Measurements from ENCODE around the gene ERP27. TPM values are rescaled to one million over a fixed set of nuclear protein-coding genes. Genes with fewer than 3 reads are reported as not detected.

Gene ERP27
- total and polyA plus RNA-seq, 2 of the 8 experiments (the other 6 are each of a cell fraction or from before 2014, with no cell fraction given), result not detected

- Histone ChIP-seq H4K20me1 (replicated peaks in 1 of 2; ENCODE audit: control insufficient read depth in 1 of 2, insufficient read depth in 2 of 2, low read length in 2 of 2) (no peaks in the 10 kb centered on the region), H3K4me2 (ENCODE audit: insufficient read depth in 1 of 2, low read depth in 2 of 2, low read length in 2 of 2) (no peak overlapping the region), H3K27ac (ENCODE audit: low read depth, low read length) (no peak overlapping the region), H3K4me3 (ENCODE audit: extremely low read depth in 1 of 4, insufficient read depth in 2 of 4, low read depth in 3 of 4, low read length in 4 of 4) (no peak overlapping the region), H2BK15ac (ENCODE audit: low read length) (no peak overlapping the region), H3K36me3 (ENCODE audit: control insufficient read depth in 2 of 4, insufficient read depth in 4 of 4, low read length in 3 of 4) (no peaks in the 10 kb centered on the region), H2BK20ac (ENCODE audit: low read length) (no peak overlapping the region), H3K18ac (ENCODE audit: extremely low read depth, low read length) (no peak overlapping the region), H3K27me3 (replicated peaks in 1 of 4; ENCODE audit: control insufficient read depth in 3 of 4, extremely low read depth in 1 of 4, insufficient read depth in 3 of 4, low read length in 3 of 4) (no peaks in the 10 kb centered on the region), H2BK120ac (replicated peaks; ENCODE audit: low read depth, low read length) (no peak overlapping the region), H3K79me1 (ENCODE audit: low read depth, low read length) (no peaks in the 10 kb centered on the region), H3K56ac (replicated peaks; ENCODE audit: insufficient read length, low read depth, low read length) (no peak overlapping the region), H4K8ac (ENCODE audit: extremely low read depth, insufficient read depth, low read length) (no peak overlapping the region; the same call in 1 of the 2 replicates), H3K9me3 (ENCODE audit: insufficient read depth in 2 of 2, low read depth in 1 of 2, low read length in 1 of 2) (no peaks in the 10 kb centered on the region), H4K91ac (replicated peaks; ENCODE audit: insufficient read length, low read length) (no peak overlapping the region), H3K23me2 (ENCODE audit: low read depth, low read length) (no peaks in the 10 kb centered on the region), H3K4ac (replicated peaks; ENCODE audit: insufficient read length, low read depth, low read length) (no peak overlapping the region), H4K5ac (ENCODE audit: insufficient read length, low read depth, low read length) (no peak overlapping the region), H3K14ac (ENCODE audit: insufficient read length) (no peak overlapping the region), H2BK5ac (ENCODE audit: low read depth, low read length) (no peak overlapping the region), H2AK5ac (ENCODE audit: low read depth, low read length) (no peak overlapping the region), H3K23ac (ENCODE audit: insufficient read length) (no peak overlapping the region), H2AFZ (ENCODE audit: low read length) (no peak overlapping the region), H3K4me1 (replicated peaks in 1 of 4; ENCODE audit: control insufficient read depth in 3 of 4, insufficient read depth in 4 of 4, low read length in 3 of 4) (no peaks in the 10 kb centered on the region), H3K79me2 (ENCODE audit: control insufficient read depth in 1 of 2, insufficient read depth in 2 of 2, low read length in 2 of 2) (no peaks in the 10 kb centered on the region), H2BK12ac (ENCODE audit: low read depth, low read length) (no peak overlapping the region), H3K9ac (replicated peaks in 1 of 4; ENCODE audit: extremely low read depth in 1 of 4, low read depth in 3 of 4, low read length in 3 of 4) (no peak overlapping the region)
- CTCF ChIA-PET (ENCODE audit: partially characterized antibody), result no interaction called here
- TF ChIP-seq RXRA (IDR thresholded peaks at IDR 0.05; ENCODE audit: insufficient read depth, low read depth, low read length), result no peak
- no peak for TF ChIP-seq E2F6 (IDR thresholded peaks at IDR 0.05)
- TF ChIP-seq YY1 (IDR thresholded peaks at IDR 0.05; ENCODE audit: low read depth, low read length), result no peak
- no peak for TF ChIP-seq EGR1 (IDR thresholded peaks at IDR 0.05; ENCODE audit: borderline replicate concordance, low read depth, low read length)
- FAIRE-seq, result no peak
- POLR2A ChIA-PET (ENCODE audit: partially characterized antibody), result no interaction called here
- DNase-seq (ENCODE audit: low read depth in 1 of 2, low spot score in 2 of 2), result no peak
- WGBS, 2 experiments (ENCODE audit: extremely low coverage in 1 of 2, insufficient coverage in 1 of 2, insufficient read length in 1 of 2, insufficient replicate concordance in 2 of 2, low coverage in 1 of 2, low lambda C conversion rate in 2 of 2, missing lambda C conversion rate in 1 of 2), result 96% methylated on average over 8 of the region's 8 CpGs; no CpG with 5 or more reads in 1 of the 2 experiments
These were observed 33.5 kb downstream of the ERP27 start for GRCh38 chr12:14904854-14905253.

All from H1 (cell line).